Nephron progenitor cell (in vitro differentiated cells): ENCODE results near the gene WNT2B.

Experiments used
- DNase-seq: peaks from one replicate; pipeline ENCODE4 v3.0.0; 2021
- H3K27ac Mint-ChIP-seq: 2 replicates; pipeline ENCODE4 v1.8.0; 2021; ENCODE audit warnings: mild to moderate bottlenecking, moderate library complexity, mixed read lengths
- H3K27me3 Mint-ChIP-seq: 2 replicates; pipeline ENCODE4 v1.8.0; 2021; ENCODE audit warnings: mild to moderate bottlenecking, low read depth, mixed read lengths; ENCODE audit not compliant: poor library complexity
- H3K36me3 Mint-ChIP-seq: 2 replicates; pipeline ENCODE4 v1.8.0; 2021; ENCODE audit warnings: low read depth, mixed read lengths
- H3K4me1 Mint-ChIP-seq: 2 replicates; pipeline ENCODE4 v1.8.0; 2021; ENCODE audit warnings: mixed read lengths
- H3K4me3 Mint-ChIP-seq: 2 replicates; pipeline ENCODE4 v1.8.0; 2021; ENCODE audit warnings: mild to moderate bottlenecking, moderate library complexity, mixed read lengths
- H3K9me3 Mint-ChIP-seq: 2 replicates; pipeline ENCODE4 v1.8.0; 2021; ENCODE audit warnings: mild to moderate bottlenecking, moderate library complexity, mixed read lengths
- CTCF ChIP-seq: fragments of 200-600 bp; sonication (generic); IDR thresholded peaks from 2 replicates; pipeline ENCODE4 v1.5.0; 2021; ENCODE audit warnings: antibody characterized with exemption

Gene WNT2B

GRCh38 chr1:112540226-112540794 is 31.5 kb downstream of the WNT2B start:
- no peak overlapping the region for H3K27ac Mint-ChIP-seq
- no peaks in the 10 kb centered on the region for H3K27me3 Mint-ChIP-seq
- peaks cover 18% of the 10 kb centered on the region for H3K36me3 Mint-ChIP-seq
- H3K4me1 Mint-ChIP-seq = no peaks in the 10 kb centered on the region
- no peak for DNase-seq
- H3K4me3 Mint-ChIP-seq = no peak overlapping the region
- no peaks in the 10 kb centered on the region for H3K9me3 Mint-ChIP-seq
- TF ChIP-seq CTCF = no peak

GRCh38 chr1:112541299-112541698 is 32.5 kb downstream of the WNT2B start:
- Mint-ChIP-seq H3K4me1 (peaks cover 5% of the 10 kb centered on the region), H3K4me3 (no peak overlapping the region), H3K27me3 (no peaks in the 10 kb centered on the region), H3K36me3 (peaks cover 18% of the 10 kb centered on the region), H3K27ac (no peak overlapping the region), H3K9me3 (no peaks in the 10 kb centered on the region)
- DNase-seq = no peak
- no peak for TF ChIP-seq CTCF

GRCh38 chr1:112542206-112542973 is 33.6 kb downstream of the WNT2B start:
- TF ChIP-seq CTCF = no peak
- Mint-ChIP-seq H3K9me3 (no peaks in the 10 kb centered on the region), H3K36me3 (peaks cover 18% of the 10 kb centered on the region), H3K4me1 (peaks cover 6% of the 10 kb centered on the region), H3K27me3 (no peaks in the 10 kb centered on the region), H3K4me3 (no peak overlapping the region), H3K27ac (no peak overlapping the region)
- no peak for DNase-seq

GRCh38 chr1:112544011-112544688 is 35.4 kb downstream of the WNT2B start:
- peaks cover 25% of the 10 kb centered on the region for H3K36me3 Mint-ChIP-seq
- no peaks in the 10 kb centered on the region for H3K27me3 Mint-ChIP-seq
- TF ChIP-seq CTCF = no peak
- peak overlapping the region; percentile 45 for H3K27ac Mint-ChIP-seq
- no peaks in the 10 kb centered on the region for H3K9me3 Mint-ChIP-seq
- H3K4me3 Mint-ChIP-seq = no peak overlapping the region
- peaks cover 6% of the 10 kb centered on the region for H3K4me1 Mint-ChIP-seq
- no peak for DNase-seq

GRCh38 chr1:112544751-112545150 is 36.0 kb downstream of the WNT2B start:
- Mint-ChIP-seq H3K4me3 (no peak overlapping the region), H3K27me3 (no peaks in the 10 kb centered on the region), H3K4me1 (peaks cover 6% of the 10 kb centered on the region), H3K27ac (peak overlapping the region; percentile 35), H3K36me3 (peaks cover 27% of the 10 kb centered on the region), H3K9me3 (no peaks in the 10 kb centered on the region)
- DNase-seq = no peak
- no peak for TF ChIP-seq CTCF
